Gastrocnemius medialis (tissue), 4 donors: ENCODE results near the gene KRT17. TPM values are rescaled to one million over a fixed set of nuclear protein-coding genes. Genes with fewer than 3 reads are reported as not detected.

ENCODE experiments used
- ATAC-seq, 2 donors: fragments of 150-250 bp; one replicate each; pipeline ENCODE4 v1.9.1; 2016
- DNase-seq, 2 donors: peaks; one replicate each; pipeline ENCODE4 v3.0.0-alpha.2; 2019
- H3K27ac ChIP-seq, 4 donors: fragments of 200-600 bp; sonication (generic); 1 replicate in 1 of 4; 2 replicates in 3 of 4; pipeline ENCODE4 v1.5.1; 2016 to 2018; ENCODE audit warnings: mild to moderate bottlenecking in 2 of 4, moderate library complexity in 1 of 4
- H3K27me3 ChIP-seq, 3 donors: fragments of 200-600 bp; sonication (generic) in 2 of 3; 1 replicate in 1 of 3; 2 replicates in 2 of 3; pipeline versions ENCODE4 v1.5.1 to v1.6.0; 2016 to 2019; ENCODE audit warnings: mild to moderate bottlenecking in 1 of 3, moderate library complexity in 1 of 3
- H3K36me3 ChIP-seq, 2 donors: fragments of 200-600 bp; sonication (generic) in 1 of 2; one replicate each; pipeline ENCODE4 v1.5.1; 2017 to 2018
- H3K4me1 ChIP-seq, 2 donors: fragments of 200-600 bp; sonication (generic) in 1 of 2; one replicate each; pipeline ENCODE4 v1.5.1; 2016 to 2017; ENCODE audit warnings: mild to moderate bottlenecking in 2 of 2
- H3K4me3 ChIP-seq, 4 donors: fragments of 200-600 bp; sonication (generic) in 3 of 4; 1 replicate in 1 of 4; 2 replicates in 3 of 4; pipeline ENCODE4 v1.5.1; 2016 to 2019; ENCODE audit warnings: mild to moderate bottlenecking in 2 of 4
- H3K9me3 ChIP-seq, 3 donors: fragments of 200-600 bp; sonication (generic) in 2 of 3; 1 replicate in 1 of 3; 2 replicates in 2 of 3; pipeline ENCODE4 v1.5.1; 2016 to 2019
- CTCF ChIP-seq, 5 experiments: fragments of 450-650 bp in 3 of 5; fragments of 200-600 bp in 2 of 5; sonication (generic) in 2 of 5; IDR thresholded peaks in 4 of 5; conservative IDR thresholded peaks in 1 of 5; 1 replicate in 4 of 5; 2 replicates in 1 of 5; pipeline ENCODE4 v1.5.1; 2016 to 2019; ENCODE audit warnings: antibody characterized with exemption in 5 of 5, mild to moderate bottlenecking in 3 of 5, moderate library complexity in 3 of 5
- POLR2A ChIP-seq, 2 donors: fragments of 450-650 bp; IDR thresholded peaks; one replicate each; pipeline ENCODE4 v1.6.1; 2017; ENCODE audit warnings: antibody characterized with exemption in 2 of 2, mild to moderate bottlenecking in 2 of 2, moderate library complexity in 2 of 2
- in situ Hi-C, 4 donors: fragments of 200-750 bp; cut with MboI; loops; one replicate each; pipeline versions ENCODE4 v1.15.0 to v1.8.0; 2017; ENCODE audit warnings: low sequenced_read_pairs in 4 of 4
- intact Hi-C: fragments of 100-400 bp; cut with DNase I; formaldehyde crosslinking; loops from one replicate; pipeline ENCODE4 v1.15.1; 2023; ENCODE audit warnings: low total_unique reads
- total RNA-seq, 4 donors: library from RNA; depleted of rRNA; stranded (reverse); fragments of >200 nt; gene quantifications; one replicate each; pipeline versions ENCODE4 v1.1.0 to v1.2.3, GENCODE V29; 2016

Gene KRT17
- total RNA-seq, 4 donors from 2014 or later, result not detected

DNA sequence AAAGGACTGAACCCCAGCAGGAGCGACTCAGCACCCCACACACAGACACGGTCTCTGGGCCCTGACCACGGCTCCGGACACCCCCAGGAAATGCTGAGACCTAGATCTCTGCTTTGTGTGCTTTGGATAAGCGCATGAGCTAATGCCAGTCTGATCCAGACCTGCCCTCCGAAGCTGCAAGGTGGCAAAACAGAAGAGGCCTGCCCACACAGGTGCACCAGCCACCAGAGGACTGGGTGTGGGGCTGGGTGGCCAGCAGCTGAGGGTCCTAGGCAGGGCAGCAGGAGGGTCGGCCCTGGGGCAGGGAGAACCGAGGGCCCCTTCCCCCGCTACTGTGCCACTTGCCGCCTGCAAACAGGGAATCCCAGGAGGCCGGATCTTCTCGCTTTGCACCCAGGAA is 33.6 kb upstream of the KRT17 start:
- TF ChIP-seq CTCF (IDR thresholded peaks at IDR 0.05 in 4 of 5, conservative IDR thresholded peaks at IDR 0.05 in 1 of 5) (no peak), POLR2A (IDR thresholded peaks at IDR 0.05) (no peak)
- in situ Hi-C loops (loop anchor here in 2 of 4 donors (25.0 kb wide), 2 partner anchors 846 to 1046 kb away; partner anchors contain the start of gene KRT10 (in 1 of the 2)), intact Hi-C loops (no loop called here)
- no peaks in the 10 kb centered on the region for H3K4me1 ChIP-seq
- no peaks in the 10 kb centered on the region for H3K27me3 ChIP-seq
- DNase-seq (no peak), ATAC-seq (no peak)
- no peak overlapping the region for H3K4me3 ChIP-seq
- H3K36me3 ChIP-seq, result no peaks in the 10 kb centered on the region
- H3K27ac ChIP-seq, result no peak overlapping the region
- H3K9me3 ChIP-seq, result no peaks in the 10 kb centered on the region

DNA sequence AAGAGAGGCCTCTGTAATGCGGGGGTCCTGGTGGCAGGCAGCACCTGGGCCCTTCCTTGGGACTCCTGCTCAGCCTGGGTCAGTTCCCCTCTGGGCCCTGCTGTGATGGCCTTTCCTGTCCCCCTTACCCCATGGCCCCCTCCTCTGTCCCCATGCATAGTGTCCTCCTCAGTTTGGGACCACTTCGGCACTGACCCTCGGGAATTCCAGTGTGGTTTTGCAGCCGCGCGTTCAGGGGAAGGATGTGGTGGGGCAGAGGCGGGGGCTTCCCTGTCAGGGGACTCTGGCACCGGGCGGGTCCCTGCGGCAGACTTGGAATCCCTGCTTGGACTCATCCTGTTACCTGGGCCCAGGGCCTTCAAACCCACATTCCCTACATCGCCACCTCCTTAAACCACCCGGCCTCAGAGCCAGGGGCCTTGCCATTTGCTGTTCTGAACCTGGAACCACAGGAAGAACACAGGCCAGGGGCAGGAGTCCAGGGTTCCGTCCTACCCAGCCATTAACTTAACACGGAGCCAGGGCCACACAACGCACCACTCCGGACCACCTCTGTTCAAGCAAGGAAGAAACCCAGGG is 32.9 kb upstream of the KRT17 start:
- H3K27ac ChIP-seq, result no peak overlapping the region
- intact Hi-C loops, result no loop called here
- no peak for DNase-seq
- ATAC-seq, result no peak
- no peak for TF ChIP-seq POLR2A (IDR thresholded peaks at IDR 0.05)
- TF ChIP-seq CTCF (IDR thresholded peaks at IDR 0.05 in 4 of 5, conservative IDR thresholded peaks at IDR 0.05 in 1 of 5), result no peak
- no peaks in the 10 kb centered on the region for H3K36me3 ChIP-seq
- no peaks in the 10 kb centered on the region for H3K9me3 ChIP-seq
- H3K4me3 ChIP-seq, result no peak overlapping the region
- H3K27me3 ChIP-seq, result no peaks in the 10 kb centered on the region
- H3K4me1 ChIP-seq, result no peaks in the 10 kb centered on the region
- in situ Hi-C loops, result loop anchor here in 2 of 4 donors (25.0 kb wide), 2 partner anchors 845 to 1045 kb away; partner anchors contain the start of gene KRT10 (in 1 of the 2)

GRCh38 chr17:41656249-41657023 is 32.1 kb upstream of the KRT17 start:
- Histone ChIP-seq H3K4me3 (no peak overlapping the region), H3K27me3 (no peaks in the 10 kb centered on the region), H3K36me3 (no peaks in the 10 kb centered on the region), H3K27ac (no peak overlapping the region), H3K9me3 (no peaks in the 10 kb centered on the region), H3K4me1 (peaks cover 0 to 4% of the 10 kb centered on the region in 2 donors)
- no peak for DNase-seq
- TF ChIP-seq CTCF (IDR thresholded peaks at IDR 0.05 in 4 of 5, conservative IDR thresholded peaks at IDR 0.05 in 1 of 5), result no peak
- TF ChIP-seq POLR2A (IDR thresholded peaks at IDR 0.05), result no peak
- ATAC-seq, result no peak
- intact Hi-C loops (no loop called here), in situ Hi-C loops (loop anchor here in 2 of 4 donors (25.0 kb wide), 2 partner anchors 844 to 1044 kb away; partner anchors contain the start of gene KRT10 (in 1 of the 2))

DNA sequence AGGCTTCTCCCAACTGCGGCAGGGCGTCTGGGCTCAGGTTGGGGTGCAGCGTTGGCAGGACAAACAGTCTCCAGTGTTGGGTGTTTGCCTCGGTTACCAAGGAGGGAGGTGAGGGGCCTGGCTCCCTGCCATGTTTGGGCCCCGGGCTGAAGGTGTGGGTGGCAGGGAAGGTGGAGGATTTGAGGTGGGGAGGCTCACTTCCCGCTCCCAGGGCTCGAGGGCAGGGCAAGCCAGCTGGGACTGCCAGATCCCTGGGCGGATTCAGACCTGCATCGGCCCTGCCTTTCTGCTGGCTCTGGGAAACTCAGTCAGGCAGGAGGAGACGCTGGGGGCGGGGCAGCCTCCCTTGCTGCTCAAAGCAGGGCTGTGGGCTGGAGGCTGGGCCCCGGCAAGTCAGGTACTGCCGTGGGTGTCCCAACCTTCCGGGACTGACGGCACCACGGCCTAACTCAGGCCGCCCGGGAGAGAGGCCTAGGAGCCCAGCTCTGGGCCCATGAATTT is 31.3 kb upstream of the KRT17 start:
- H3K9me3 ChIP-seq, result no peaks in the 10 kb centered on the region
- no peaks in the 10 kb centered on the region for H3K27me3 ChIP-seq
- H3K4me1 ChIP-seq, result peaks cover 0 to 5% of the 10 kb centered on the region in 2 donors
- no peaks in the 10 kb centered on the region for H3K36me3 ChIP-seq
- ATAC-seq (no peak), DNase-seq (no peak)
- TF ChIP-seq POLR2A (IDR thresholded peaks at IDR 0.05) (no peak), CTCF (IDR thresholded peaks at IDR 0.05 in 4 of 5, conservative IDR thresholded peaks at IDR 0.05 in 1 of 5) (no peak)
- intact Hi-C loops, result no loop called here
- H3K27ac ChIP-seq, result no peak overlapping the region
- H3K4me3 ChIP-seq, result no peak overlapping the region
- in situ Hi-C loops, result loop anchor here in 2 of 4 donors (25.0 kb wide), 2 partner anchors 843 to 1043 kb away; partner anchors contain the start of gene KRT10 (in 1 of the 2)
